ENCODE measurements around the gene KRTAP4-11. TPM values are rescaled to one million over a fixed set of nuclear protein-coding genes. Genes with fewer than 3 reads are reported as not detected.
"Not testable (repeated sequence)": the region's sequence is repeated elsewhere in the genome, so short reads cannot be mapped to it uniquely, and the experiment has no call there.

Gene KRTAP4-11
- total RNA-seq, 1 experiment from 2014 or later = not detected

GRCh38 chr17:41150026-41150425 lies 31.9 kb upstream of the KRTAP4-11 start:
- Histone ChIP-seq H3K4me3 (ENCODE audit: low read depth, low read length, poor library complexity, severe bottlenecking) (no peak overlapping the region), H3K4me1 (ENCODE audit: insufficient read depth, low read length, poor library complexity, severe bottlenecking) (peaks cover 43% of the 10 kb centered on the region), H3K27ac (ENCODE audit: low read depth, low read length, poor library complexity, severe bottlenecking) (peak overlapping the region; percentile 96), H3K9me3 (ENCODE audit: low read depth, low read length, poor library complexity, severe bottlenecking) (no peaks in the 10 kb centered on the region), H3K27me3 (replicated peaks; ENCODE audit: insufficient read depth, low read depth, low read length, poor library complexity) (no peaks in the 10 kb centered on the region), H3K36me3 (ENCODE audit: insufficient read depth, low read length, poor library complexity, severe bottlenecking) (no peaks in the 10 kb centered on the region)
- no TSS peak for BruUV-seq (replicated peaks)
- TF ChIP-seq CTCF (conservative IDR thresholded peaks at IDR 0.05; ENCODE audit: low read depth, low read length) (no peak), EZH2 (IDR thresholded peaks at IDR 0.05; ENCODE audit: borderline replicate concordance, low read depth, low read length, poor library complexity, severe bottlenecking) (no peak)
- DNase-seq (ENCODE audit: low spot score) = no peak
- ChIA-PET CTCF (no interaction called here), POLR2A (ENCODE audit: low non-redundant PET) (no interaction called here)
- intact Hi-C loops (cut with micrococcal nuclease; ENCODE audit: unreplicated experiment) = no loop called here

GRCh38 chr17:41149652-41149985 lies 31.4 kb upstream of the KRTAP4-11 start, which contains the start of gene KRTAP4-5:
Gene KRTAP4-5 (minus strand): TSS chr17:41149825. CDS start chr17:41149767, 58 bp downstream.
- BruUV-seq (replicated peaks) = no TSS peak
- TF ChIP-seq CTCF (conservative IDR thresholded peaks at IDR 0.05; ENCODE audit: low read depth, low read length) (no peak), EZH2 (IDR thresholded peaks at IDR 0.05; ENCODE audit: borderline replicate concordance, low read depth, low read length, poor library complexity, severe bottlenecking) (no peak)
- peak within 1 kb of the TSS; percentile 96 for H3K27ac ChIP-seq (ENCODE audit: low read depth, low read length, poor library complexity, severe bottlenecking)
- no peaks in the 10 kb centered on the region for H3K27me3 ChIP-seq (replicated peaks; ENCODE audit: insufficient read depth, low read depth, low read length, poor library complexity)
- CTCF ChIA-PET = no interaction called here
- no peak for DNase-seq (ENCODE audit: low spot score)
- H3K4me1 ChIP-seq (ENCODE audit: insufficient read depth, low read length, poor library complexity, severe bottlenecking) = peaks cover 43% of the 10 kb centered on the region
- no peaks in the 10 kb centered on the region for H3K36me3 ChIP-seq (ENCODE audit: insufficient read depth, low read length, poor library complexity, severe bottlenecking)
- no peak within 1 kb of the TSS for H3K4me3 ChIP-seq (ENCODE audit: low read depth, low read length, poor library complexity, severe bottlenecking)
- POLR2A ChIA-PET (ENCODE audit: low non-redundant PET) = no interaction called here
- intact Hi-C loops (cut with micrococcal nuclease; ENCODE audit: unreplicated experiment) = loop anchor here (5.0 kb wide), 4 partner anchors 178 to 518 kb away; no protein-coding TSS in a partner anchor
- no peaks in the 10 kb centered on the region for H3K9me3 ChIP-seq (ENCODE audit: low read depth, low read length, poor library complexity, severe bottlenecking)

GRCh38 chr17:41148971-41149651 lies 30.9 kb upstream of the KRTAP4-11 start:
- intact Hi-C loops (cut with micrococcal nuclease; ENCODE audit: unreplicated experiment) = loop anchor here (5.0 kb wide), 4 partner anchors 178 to 518 kb away; no protein-coding TSS in a partner anchor
- H3K4me3 ChIP-seq (ENCODE audit: low read depth, low read length, poor library complexity, severe bottlenecking); H3K36me3 ChIP-seq (ENCODE audit: insufficient read depth, low read length, poor library complexity, severe bottlenecking); H3K9me3 ChIP-seq (ENCODE audit: low read depth, low read length, poor library complexity, severe bottlenecking); H3K27me3 ChIP-seq (replicated peaks; ENCODE audit: insufficient read depth, low read depth, low read length, poor library complexity); BruUV-seq (replicated peaks); POLR2A ChIA-PET (ENCODE audit: low non-redundant PET): not testable (repeated sequence)
- DNase-seq (ENCODE audit: low spot score) = peak; percentile 28
- H3K4me1 ChIP-seq (ENCODE audit: insufficient read depth, low read length, poor library complexity, severe bottlenecking) = peaks cover 40% of the 10 kb centered on the region
- peak overlapping the region; percentile 96 for H3K27ac ChIP-seq (ENCODE audit: low read depth, low read length, poor library complexity, severe bottlenecking)
- CTCF ChIA-PET = interaction anchor here (0.5 kb wide), 1 partner anchor 499 kb away, joined by 10 read pairs; no protein-coding TSS in a partner anchor
